Activated effector memory CD4-positive, alpha-beta T cell treated with Interleukin-2 at 50 U/mL for 16 hours (primary cell): ENCODE measurements around the gene MN1.

Source experiments
- DNase-seq: peaks from one replicate; pipeline ENCODE4 v3.0.0-alpha.2; 2020

MN1 gene

DNA sequence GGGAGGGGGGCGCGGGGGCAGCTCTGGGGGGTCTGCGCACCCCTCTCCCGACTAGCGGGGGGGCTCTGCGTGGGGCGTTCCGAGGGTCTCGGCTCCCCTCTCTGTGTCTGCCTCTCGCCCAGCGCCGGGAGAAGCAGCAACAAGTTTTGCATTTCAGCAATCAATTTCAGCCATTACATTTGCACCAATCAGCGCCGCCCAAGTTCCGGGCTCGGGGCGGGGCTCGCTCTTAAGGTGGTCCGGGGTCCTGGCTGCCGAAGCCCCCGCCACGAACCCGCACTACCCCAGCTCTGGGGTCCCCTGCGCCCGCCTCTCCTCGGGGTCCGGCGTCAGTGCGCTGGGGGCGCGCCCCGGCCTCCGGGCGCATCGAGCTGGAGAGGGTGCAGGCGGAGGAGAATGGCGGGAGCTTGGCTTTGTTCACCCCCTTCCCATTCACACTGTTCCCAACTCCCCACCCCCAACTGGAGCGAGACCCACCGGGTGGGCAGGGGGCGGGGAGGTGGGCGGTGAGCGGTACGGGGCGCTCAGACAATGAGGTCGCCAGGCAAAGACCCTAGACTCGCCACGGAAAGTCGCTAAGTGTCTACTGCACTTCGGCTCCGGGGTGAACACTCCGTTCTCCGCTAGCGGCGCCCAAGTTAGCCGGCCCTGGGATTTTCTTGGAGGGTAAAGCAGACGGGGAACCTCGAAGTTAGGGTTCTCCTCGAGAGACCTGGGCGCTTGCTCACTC lies at the start of gene MN1:
TSS of gene MN1 (minus strand) at position 141 of the 730 bp plus-strand sequence. CDS start 1,213 bp downstream, outside the sequence.
- peak; percentile 41 for DNase-seq

DNA sequence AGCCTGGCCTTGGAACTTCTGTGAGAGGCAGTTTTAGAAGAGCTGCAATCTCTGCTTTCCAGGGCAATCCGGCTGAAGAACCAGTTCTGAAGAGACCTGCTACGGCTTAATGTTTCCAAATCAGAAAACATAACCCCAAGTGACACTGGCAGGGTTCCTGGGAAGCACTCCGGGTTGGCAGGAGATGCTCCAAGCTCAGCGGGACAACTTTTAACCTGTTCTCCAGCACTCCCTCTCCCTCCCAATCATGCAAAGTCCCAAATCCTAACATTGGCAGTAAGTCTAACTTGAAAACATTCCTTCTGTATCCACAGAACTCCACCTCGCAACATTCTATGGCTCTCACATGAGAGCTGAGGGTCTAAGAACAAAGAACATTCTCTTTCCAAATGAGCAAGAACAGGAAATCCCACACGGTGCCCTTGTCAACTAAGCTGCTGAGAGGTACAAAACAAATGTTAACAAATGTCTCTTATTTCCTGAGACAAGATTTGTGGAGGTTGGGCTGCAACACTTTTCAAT lies 48.5 kb upstream of the MN1 start:
- DNase-seq, result no peak

DNA sequence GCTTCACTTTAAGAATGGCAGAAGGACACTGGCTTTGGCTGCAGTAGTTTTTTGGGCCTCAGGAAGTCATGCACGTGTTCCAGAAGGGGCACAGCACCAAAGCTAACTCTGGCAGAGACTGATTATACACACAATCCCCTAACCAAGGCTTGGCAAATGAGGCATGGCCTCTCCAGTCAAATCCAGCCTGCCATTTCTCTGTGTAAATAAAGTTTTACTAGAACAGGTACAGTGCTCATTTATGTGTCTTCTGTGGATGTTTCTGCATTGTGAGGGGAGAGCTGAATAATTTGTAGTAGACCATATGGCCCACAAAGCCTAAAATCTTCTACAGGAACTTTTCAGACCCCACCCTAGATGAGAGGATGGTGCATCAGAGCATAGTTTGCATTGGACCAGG lies 46.4 kb upstream of the MN1 start:
- no peak for DNase-seq

DNA sequence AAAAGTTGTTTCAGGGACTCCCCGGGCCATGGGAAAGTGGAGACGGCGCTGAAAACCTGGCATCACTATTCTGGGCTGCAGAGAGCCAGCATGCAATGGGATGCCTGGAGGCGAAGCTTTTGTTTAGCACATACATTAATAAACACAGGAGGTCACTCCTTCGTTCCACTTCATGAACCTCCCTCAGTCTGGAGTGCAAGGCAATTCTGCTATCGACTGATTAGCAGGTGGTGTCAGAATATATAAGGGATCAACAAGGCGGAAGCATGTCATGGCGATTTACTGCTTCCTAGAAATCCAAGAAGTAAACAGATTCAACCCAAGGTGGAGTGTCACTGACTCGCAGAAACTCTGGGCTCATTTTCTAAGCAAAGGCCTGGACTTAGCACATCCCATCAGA lies 45.4 kb upstream of the MN1 start:
- DNase-seq, result no peak

DNA sequence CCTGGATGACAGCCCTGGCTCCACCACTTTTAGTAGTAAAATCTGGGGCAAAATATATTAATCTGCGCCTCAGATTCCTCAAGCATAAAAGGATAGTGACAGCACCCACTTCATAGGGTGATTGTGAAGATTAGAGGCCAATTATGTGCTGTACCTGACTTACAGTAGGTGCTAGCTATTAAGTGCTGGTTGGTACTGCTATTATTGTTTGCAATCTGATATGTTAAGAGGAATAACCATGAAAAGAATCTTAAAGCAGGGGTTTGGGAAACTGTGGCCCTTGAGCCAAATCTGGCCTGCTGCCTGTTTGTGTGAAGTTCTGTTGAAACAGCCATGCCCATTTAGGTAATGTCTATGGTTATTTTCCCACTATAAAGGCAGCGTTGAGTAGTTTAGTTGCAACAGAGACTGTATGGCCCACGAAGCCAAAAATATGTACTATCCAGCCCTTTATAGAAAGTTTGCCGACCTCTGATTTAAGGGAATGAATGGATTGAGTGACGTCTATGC lies 44.7 kb upstream of the MN1 start:
- no peak for DNase-seq

DNA sequence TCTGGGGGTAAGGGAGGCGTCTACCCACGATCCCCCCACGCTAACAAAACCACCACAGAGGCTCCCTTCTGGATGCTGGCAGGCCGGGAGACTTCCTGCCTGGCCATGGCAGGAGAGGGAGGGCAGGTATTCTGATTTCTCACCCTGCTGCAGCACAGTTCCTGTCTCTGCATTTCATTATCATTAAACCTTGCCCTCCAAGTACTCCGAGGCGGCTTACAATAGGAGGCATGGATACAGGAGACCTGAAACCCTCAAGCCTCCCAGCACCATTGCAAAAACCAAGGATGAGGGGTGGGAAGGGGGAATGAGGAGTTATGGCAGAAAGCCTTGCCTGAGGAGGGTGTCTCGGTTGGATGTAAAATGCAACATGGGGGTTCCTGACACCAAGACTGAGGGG lies 44.1 kb upstream of the MN1 start:
- no peak for DNase-seq

DNA sequence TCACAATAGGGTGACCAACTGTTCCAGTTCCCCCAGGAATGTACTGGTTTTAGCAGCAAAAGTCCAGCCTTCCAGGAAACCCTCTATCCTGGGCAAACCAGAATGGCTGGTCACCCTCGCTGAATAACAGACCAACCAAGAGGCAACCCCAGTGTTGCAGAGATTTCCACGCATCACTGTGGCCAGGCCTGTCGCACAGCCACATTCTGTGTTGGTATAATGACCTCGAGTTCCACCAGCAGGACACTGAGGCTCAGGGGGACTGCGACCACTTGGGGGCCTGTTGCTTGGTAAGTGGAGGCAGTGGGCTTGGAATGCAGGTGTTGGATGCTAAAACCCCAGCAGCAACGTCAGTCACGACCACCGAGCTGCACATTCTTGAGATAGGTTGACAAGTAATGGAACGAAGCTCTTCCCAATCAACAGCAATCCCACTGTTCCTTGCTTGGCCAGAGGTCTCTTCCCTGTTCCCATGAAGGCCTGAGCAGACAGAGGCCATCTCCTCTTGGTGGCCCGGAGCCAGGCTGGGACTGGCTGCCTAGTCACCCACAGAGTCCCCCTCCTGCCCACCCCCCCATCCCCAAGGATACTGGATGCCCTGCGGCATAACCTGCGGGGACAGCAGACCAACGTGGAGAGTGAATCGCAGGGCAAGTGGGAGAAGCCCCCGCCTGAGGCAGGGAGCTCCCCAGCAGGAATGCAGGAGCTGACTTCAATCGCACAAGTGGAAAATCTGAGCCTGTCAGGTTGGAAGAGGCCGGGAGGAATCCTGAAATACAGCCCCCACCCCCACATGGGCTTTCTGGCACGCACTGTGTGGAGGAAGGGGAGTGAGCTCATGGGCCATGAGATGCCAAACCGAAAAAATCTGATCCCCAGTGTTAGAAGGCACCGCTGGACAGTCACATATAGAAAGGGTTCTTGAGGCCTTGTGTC lies 43.4 kb upstream of the MN1 start:
- DNase-seq, result no peak

DNA sequence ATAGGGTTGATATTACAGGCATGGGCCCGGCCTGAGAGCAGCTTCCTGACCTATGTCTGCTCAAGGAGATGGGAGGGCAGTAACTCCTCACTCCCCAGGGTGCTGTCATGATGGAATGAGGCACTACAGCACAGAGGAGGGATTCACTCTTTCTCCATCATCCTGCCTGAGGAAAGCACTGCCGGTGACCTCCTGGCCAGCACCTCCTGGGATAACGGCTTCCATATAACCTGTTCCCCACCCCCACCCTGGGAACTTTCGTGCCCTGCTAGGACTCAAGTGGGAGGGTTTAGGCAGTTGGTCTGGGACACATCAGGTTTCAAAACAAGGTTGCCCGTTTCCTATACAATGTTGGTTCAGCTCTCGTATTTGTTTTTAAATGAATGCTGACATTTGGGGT lies 42.7 kb upstream of the MN1 start:
- no peak for DNase-seq

DNA sequence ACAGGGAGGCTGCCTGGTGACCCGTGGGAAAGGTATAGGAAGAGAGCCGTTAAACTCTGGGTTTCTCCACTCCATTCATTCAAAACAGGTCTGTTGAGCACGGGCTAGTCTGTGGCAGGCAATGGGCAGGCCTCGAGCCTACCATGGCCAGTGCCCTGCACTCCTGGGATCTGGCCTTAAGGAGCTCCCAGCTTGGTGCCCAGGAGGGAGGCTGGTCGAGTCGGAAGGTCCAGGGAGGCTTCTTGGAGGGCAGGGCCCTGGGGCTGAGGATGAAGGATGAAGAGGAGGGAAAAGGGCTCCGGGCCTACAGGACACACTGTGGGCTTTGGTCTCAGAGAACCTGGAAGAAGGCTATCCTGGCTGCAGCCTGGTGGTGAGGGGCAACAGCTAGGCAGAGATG lies 41.9 kb upstream of the MN1 start:
- no peak for DNase-seq

DNA sequence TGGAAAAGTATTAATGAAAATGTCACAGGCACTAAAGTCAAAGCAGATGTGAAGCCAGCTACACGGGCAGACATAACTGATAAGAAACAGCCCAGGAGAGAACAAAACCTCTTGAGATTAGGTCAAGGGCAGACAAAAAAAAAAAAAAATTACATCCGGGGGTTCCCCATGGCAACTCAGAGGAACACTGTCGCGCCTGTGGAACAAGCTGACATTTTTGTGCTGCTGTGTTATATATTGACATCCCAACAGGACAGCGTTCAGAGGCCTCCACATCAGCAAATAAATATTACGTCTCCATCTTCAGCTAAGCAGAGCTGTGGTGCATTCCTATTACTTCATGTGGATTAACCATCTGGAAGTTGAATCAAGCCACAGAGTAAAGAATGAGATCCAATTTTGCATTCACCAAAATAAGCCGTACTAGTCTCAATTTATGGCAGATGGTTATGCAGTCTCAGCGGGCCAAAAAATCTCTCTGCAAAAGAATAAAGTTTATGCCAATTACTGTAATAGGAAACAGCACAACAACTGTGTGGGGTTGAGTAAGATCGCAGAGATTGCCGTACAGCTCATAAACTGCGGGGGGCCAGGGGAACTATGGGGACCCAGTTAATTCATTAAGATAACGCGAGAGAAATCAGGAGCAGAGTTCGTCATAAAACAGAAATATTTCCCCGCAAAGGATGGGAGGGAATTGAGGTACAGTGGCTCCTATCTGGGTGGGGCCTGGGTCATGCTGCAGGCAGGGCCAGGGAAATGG lies 41.3 kb upstream of the MN1 start:
- no peak for DNase-seq

DNA sequence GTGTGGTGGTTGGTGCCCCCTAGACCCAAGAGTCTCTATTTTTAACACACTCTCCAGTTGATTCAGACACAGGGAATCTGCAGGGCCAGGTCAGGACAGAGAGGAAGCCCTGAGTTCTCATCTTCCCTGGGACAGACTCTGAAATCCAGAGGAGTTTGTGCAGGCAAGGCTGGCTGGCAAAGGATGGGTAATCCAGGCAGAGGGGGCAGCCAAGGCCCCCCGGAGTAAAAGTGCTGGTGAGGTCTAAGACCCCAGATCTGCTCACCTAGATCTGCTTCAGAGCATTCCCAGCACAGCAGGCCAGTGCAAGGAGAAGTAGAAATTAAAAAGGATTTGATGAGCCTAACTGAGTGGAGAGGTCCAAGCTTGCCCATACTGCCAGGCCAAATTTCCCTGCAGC lies 40.6 kb upstream of the MN1 start:
- no peak for DNase-seq

DNA sequence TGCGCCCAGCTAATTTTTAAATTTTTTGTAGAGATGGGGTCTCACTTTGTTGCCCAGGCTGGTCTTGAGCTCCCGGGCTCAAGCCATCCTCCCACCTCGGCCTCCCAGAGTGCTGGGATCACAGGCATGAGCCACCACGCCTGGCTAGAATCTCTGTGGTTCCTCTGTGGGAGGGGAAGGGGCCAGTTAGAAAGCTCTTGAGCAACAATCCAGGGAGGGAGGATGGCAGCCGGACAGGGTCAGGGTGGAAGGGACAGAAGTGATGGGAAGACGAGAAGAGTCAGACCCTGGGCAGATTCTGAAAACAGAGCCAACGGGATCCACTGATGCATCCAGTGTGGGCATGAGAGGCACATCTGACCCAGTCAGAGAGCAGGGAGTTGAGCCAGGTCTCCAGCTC lies 38.9 kb upstream of the MN1 start:
- DNase-seq, result no peak

DNA sequence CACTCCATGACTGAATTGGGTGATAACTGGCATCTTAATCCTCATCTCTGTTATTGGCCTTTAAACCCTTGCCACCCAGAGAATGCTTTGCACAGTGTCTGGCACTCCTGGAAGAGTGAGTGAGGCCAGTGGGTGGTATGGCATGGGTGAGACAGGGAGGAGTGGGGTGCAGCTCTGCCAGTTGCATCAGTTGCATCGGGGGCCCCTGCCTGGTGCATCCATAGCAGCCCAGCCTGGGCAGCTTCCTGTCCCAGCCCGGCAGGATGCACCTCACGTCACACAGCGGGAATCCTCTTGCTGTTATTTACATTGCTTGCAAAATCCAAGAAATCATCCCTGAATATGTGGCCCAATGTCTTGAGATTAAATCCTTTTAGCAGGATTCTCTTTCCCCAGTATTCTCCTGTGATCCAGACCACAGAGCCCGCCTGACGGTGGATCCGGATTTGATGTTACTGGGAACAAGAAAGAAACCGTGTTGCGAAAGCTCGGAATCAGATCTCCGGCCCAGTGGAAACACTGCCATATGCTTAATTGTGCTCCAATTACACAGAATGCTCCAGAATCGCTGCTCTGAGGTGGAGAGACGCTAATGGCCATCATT lies 37.6 kb upstream of the MN1 start:
- DNase-seq, result no peak

DNA sequence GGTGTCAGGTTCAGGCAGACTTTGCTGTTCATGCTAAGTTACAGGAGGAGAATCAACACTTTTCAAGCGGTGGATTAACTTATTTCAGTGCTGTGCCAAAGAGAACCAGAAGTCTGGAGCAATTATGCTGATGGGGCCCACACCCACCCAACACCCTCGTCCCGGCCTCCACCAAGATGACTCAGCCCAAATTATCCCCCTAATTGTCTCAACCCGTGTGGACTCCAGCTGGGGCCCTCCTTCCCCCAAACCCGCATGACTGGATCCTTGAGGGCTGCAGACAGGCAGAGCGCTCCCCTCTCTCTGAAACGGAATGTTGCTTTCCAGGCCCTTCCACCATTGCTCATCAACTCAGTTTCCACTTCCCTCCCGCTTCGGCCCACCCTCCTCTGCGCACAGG lies 34.6 kb upstream of the MN1 start:
- no peak for DNase-seq

DNA sequence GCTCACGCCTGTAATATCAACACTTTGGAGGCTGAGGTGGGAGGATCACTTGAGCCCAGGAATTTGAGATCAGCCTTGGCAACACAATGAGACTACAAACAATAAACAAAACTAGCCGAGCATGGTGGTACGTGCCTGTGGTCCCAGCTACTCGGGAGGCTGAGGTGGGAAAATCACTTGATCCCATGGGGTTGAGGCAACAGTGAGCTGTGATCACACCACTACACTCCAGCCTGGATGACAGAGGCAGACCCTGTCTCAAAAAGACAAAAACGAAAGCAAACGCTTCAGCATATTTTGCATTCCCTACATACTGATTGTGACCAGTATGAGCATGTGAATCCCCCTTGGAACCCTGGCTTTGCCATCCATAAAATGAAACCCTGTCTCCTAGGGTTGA lies 33.9 kb upstream of the MN1 start:
- DNase-seq, result no peak

DNA sequence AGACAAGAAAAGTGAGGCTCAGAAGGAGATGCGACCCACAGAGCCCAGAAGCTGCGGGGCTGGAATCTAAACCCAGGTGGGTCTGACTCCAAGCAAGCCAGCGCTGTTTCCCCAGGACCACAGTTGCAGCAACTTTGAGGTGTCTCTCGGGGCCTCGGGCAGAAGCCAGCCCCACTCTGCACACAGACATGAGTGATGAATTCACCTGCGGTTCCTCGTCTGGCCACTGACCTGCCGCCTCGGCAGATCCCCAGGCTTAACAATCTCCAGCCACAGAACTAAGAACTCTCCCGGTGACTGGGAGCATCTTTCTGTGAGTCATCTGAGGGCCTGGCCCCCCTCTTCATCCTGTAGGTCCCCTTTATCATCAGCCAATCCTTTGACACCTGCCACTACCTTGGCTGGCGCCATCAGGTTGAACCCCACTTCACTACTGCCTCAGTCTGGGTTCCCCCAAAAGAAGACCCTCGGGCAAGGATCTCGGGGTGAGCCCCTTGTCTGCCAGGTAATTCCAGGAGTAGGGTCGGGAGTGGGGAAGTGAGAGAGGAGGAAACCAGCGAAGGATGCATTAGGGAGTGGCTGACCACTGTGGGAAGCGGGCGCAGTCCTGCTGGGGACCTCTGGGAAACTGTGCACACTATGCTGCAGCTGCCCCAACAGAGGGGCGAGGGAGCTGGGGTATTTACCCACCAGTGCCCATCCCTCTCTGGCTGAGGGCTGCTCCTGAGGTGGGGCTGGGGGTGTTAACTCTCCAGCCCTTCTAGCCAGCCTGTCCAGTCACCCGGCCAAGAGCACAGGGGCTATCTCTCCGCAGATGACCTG lies 33.0 kb upstream of the MN1 start:
- DNase-seq, result no peak

DNA sequence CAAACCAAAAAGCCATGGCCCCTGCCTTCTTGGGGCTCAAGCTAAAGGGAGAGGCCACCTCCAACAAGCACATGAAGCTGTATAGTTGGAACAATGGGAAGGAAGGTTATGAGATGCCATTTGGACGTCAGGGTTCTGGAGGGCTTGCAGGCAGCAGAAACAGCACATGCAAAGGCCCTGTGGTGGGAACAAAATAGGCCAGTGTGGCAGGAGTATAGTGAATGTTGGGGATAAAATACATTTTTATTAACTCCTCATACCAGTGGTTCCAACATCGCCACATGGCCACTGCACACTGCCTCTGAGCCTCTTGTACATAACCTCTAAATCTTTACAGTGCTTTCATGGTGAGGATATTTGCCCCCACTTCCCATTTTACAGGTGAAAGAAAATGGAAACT lies 32.2 kb upstream of the MN1 start:
- DNase-seq, result no peak

DNA sequence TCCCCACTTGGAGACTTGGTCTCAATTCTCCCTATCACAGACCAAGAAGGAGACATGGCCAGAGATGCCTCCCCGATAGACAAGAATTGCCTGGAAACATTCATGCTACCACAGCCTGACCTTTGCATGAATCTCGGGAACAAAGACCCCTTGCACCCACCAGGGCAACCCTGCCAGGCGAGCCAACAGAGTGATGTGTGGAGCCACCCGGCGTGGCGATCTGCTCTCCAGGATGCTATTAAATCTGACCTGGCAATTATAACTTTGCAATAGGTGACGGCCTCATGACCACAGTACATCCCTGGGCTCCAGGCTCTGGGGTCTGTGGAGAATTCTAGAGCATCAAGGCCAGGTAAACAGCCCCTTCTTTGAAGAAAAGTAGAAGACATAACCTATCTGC lies 31.1 kb upstream of the MN1 start:
- no peak for DNase-seq

DNA sequence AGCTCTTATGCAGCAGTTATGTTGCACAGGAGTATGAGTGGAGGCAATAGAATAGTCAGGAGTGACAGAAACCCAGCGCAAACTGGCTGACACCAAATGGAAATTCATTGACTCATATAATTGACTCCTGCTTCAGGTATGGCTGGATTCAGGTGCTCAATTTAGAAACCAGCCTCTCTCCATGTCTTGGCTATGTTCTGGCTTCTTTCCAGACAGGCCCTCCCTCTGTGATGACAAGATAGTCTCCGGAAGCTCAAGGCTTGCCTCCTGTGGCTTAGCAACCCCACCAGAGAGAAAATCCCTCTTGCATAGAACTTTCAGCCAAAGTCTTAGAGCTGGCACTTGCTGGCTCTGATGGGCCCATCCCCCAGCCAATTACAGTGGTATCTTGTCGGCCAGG lies 28.1 kb upstream of the MN1 start:
- no peak for DNase-seq

DNA sequence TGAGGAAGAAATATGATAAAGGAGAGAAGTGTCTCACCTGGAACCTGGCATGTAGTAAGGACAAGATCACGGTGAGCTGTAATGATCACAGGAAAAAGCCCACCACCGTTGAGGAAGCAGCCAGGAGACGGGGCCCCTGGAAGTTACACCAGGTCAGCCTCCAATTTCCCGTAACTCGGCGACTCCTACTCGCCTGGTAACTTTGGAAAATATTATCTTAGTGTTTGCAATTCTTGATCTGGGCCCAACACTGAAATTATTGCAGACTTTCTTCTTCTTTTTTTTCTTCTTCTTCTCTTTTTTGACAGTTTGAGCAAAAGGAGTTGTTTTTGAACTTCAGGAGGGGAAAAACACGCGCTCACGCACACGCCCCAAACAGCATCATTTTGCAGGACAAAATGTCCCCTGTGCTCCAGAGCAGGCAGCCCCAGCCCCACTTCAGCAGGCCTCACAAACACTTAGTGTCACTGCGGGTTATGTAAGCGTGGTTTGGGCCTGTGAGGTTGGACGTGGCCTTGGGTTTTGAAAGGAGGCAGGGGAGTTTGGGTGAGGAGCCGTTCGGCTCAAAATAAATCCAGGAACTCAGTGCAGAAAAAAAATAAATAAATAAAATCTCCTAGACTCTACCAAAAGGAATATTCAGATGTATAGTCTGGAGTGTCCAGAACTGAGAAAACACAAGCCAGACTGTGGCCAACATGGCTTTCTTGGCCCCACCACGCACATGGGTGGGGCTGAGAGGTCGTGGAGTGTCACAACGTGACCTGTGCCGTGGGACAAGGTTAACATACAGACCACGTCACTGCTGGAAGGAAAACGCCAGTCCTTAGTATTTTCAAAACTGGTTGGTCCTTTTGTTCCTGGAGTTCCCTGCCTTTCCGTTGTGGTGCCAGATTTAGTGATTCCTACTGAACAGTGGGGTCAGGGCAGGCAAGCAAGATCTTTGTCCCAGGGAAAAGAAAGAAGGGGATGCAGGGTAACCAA lies 26.3 kb upstream of the MN1 start:
- DNase-seq, result no peak
